Measurements from ENCODE around the gene DNASE1L1.

Gene DNASE1L1

GRCh38 chrX:154436374-154436982 lies 27.4 kb upstream of the DNASE1L1 start:
- Histone ChIP-seq H3K9ac (ENCODE audit: low read length) (peak overlapping the region; percentile 76), H3K4me3 (ENCODE audit: low read depth, low read length, poor library complexity, severe bottlenecking) (peak overlapping the region; percentile 81), H4K20me1 (ENCODE audit: insufficient read depth, low read length) (no peaks in the 10 kb centered on the region), H3K27ac (ENCODE audit: low read depth, low read length, poor library complexity, severe bottlenecking) (peak overlapping the region; percentile 58), H3K9me2 (ENCODE audit: low read depth, low read length) (no peaks in the 10 kb centered on the region), H2AFZ (ENCODE audit: low read length) (no peak overlapping the region), H3F3A (ENCODE audit: insufficient read depth, low read length) (no peaks in the 10 kb centered on the region), H3K4me2 (ENCODE audit: low read length) (peak overlapping the region; percentile 96), H3K4me1 (ENCODE audit: insufficient read depth, low read length, severe bottlenecking) (peaks cover 19% of the 10 kb centered on the region), H3K79me2 (ENCODE audit: insufficient read depth, low read length) (peaks cover 7% of the 10 kb centered on the region; the same call in 1 of the 2 replicates), H3K36me3 (ENCODE audit: insufficient read depth, low read length) (peaks cover 34% of the 10 kb centered on the region), H3K27me3 (ENCODE audit: insufficient read depth, low read length) (no peaks in the 10 kb centered on the region), H3K9me3 (ENCODE audit: low read length) (no peaks in the 10 kb centered on the region)
- TF ChIP-seq, protein P1, sequence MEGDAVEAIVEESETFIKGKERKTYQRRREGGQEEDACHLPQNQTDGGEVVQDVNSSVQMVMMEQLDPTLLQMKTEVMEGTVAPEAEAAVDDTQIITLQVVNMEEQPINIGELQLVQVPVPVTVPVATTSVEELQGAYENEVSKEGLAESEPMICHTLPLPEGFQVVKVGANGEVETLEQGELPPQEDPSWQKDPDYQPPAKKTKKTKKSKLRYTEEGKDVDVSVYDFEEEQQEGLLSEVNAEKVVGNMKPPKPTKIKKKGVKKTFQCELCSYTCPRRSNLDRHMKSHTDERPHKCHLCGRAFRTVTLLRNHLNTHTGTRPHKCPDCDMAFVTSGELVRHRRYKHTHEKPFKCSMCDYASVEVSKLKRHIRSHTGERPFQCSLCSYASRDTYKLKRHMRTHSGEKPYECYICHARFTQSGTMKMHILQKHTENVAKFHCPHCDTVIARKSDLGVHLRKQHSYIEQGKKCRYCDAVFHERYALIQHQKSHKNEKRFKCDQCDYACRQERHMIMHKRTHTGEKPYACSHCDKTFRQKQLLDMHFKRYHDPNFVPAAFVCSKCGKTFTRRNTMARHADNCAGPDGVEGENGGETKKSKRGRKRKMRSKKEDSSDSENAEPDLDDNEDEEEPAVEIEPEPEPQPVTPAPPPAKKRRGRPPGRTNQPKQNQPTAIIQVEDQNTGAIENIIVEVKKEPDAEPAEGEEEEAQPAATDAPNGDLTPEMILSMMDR (IDR thresholded peaks at IDR 0.05; ENCODE audit: low read length), result no peak
- no peak for TF ChIP-seq EZH2 (IDR thresholded peaks at IDR 0.05; ENCODE audit: borderline replicate concordance, low read length)

DNA sequence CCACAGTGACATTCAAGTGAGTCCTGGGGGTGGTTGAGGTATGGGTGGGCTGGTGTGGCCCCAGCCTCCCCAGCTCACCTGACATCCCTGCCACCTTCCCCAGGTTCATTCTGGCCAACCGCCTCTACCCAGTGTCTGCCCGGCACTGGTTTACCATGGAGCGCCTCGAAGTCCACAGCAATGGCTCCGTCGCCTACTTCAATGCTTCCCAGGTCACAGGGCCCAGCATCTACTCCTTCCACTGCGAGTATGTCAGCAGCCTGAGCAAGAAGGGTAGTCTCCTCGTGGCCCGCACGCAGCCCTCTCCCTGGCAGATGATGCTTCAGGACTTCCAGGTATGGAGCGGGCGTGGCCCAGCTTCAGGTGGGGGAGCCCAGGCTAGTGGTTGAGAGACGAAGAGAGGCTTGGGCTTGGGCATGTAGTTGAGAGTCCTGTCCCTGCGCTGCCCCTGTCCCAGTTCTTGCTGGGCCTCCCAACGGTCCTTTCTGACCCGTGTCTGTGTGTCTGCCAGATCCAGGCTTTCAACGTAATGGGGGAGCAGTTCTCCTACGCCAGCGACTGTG lies 26.2 kb upstream of the DNASE1L1 start:
- H4K20me1 ChIP-seq (ENCODE audit: insufficient read depth, low read length), result no peaks in the 10 kb centered on the region
- no peak overlapping the region for H3K27ac ChIP-seq (ENCODE audit: low read depth, low read length, poor library complexity, severe bottlenecking)
- no peak overlapping the region for H3K4me3 ChIP-seq (ENCODE audit: low read depth, low read length, poor library complexity, severe bottlenecking)
- no peaks in the 10 kb centered on the region for H3K9me3 ChIP-seq (ENCODE audit: low read length)
- H3K4me1 ChIP-seq (ENCODE audit: insufficient read depth, low read length, severe bottlenecking), result peaks cover 19% of the 10 kb centered on the region
- H2AFZ ChIP-seq (ENCODE audit: low read length), result no peak overlapping the region
- H3K4me2 ChIP-seq (ENCODE audit: low read length), result no peak overlapping the region
- no peak overlapping the region for H3K9ac ChIP-seq (ENCODE audit: low read length)
- TF ChIP-seq EZH2 (IDR thresholded peaks at IDR 0.05; ENCODE audit: borderline replicate concordance, low read length), result no peak
- TF ChIP-seq, protein P1 (IDR thresholded peaks at IDR 0.05; ENCODE audit: low read length), result no peak
- peaks cover 29% of the 10 kb centered on the region for H3K36me3 ChIP-seq (ENCODE audit: insufficient read depth, low read length)
- H3K27me3 ChIP-seq (ENCODE audit: insufficient read depth, low read length), result no peaks in the 10 kb centered on the region
- no peaks in the 10 kb centered on the region for H3F3A ChIP-seq (ENCODE audit: insufficient read depth, low read length)
- no peaks in the 10 kb centered on the region for H3K9me2 ChIP-seq (ENCODE audit: low read depth, low read length)
- peaks cover 7% of the 10 kb centered on the region; the same call in 1 of the 2 replicates for H3K79me2 ChIP-seq (ENCODE audit: insufficient read depth, low read length)

DNA sequence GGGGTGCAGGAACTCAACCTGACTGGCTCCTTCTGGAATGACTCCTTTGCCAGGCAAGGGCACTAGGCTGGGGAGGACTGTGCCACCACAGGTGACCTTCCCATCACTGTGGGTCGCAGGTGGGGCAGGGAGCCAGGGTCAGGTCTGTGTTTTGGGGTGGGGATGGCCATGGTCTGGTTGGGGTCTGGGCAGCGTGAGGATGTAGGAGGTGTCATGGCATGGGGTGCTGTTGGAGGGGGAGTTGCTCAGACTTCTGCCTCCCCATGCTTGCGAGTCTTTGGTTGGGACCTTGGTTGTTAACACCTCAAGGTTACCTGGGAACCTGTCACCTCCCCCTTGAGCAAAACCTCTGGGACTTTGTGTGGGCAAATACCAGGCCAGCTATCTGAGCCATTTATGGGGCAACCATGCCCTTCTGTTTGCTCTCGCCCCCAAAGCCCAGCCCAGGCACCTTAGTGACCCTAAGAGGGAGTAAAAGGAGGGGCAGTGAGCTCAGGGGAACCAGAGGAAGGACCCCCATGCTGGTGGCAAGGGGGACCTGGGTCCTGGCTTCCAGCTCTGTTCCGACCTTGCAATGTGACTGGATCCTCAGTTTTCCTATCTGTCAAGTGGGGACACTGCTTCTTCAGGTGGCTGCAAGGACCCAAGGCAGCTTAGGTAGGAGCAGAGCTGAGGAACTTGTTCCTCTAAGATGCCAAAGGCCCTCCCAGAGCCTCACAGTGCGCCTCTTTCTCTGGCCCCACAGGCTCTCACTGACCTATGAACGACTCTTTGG lies 25.5 kb upstream of the DNASE1L1 start:
- Histone ChIP-seq H3F3A (ENCODE audit: insufficient read depth, low read length) (no peaks in the 10 kb centered on the region), H3K79me2 (ENCODE audit: insufficient read depth, low read length) (peaks cover 7% of the 10 kb centered on the region; the same call in 1 of the 2 replicates), H4K20me1 (ENCODE audit: insufficient read depth, low read length) (no peaks in the 10 kb centered on the region), H3K27ac (ENCODE audit: low read depth, low read length, poor library complexity, severe bottlenecking) (no peak overlapping the region), H3K9me3 (ENCODE audit: low read length) (no peaks in the 10 kb centered on the region), H3K9me2 (ENCODE audit: low read depth, low read length) (no peaks in the 10 kb centered on the region), H3K4me2 (ENCODE audit: low read length) (no peak overlapping the region), H3K4me1 (ENCODE audit: insufficient read depth, low read length, severe bottlenecking) (peaks cover 23% of the 10 kb centered on the region), H3K36me3 (ENCODE audit: insufficient read depth, low read length) (peaks cover 27% of the 10 kb centered on the region), H2AFZ (ENCODE audit: low read length) (no peak overlapping the region), H3K27me3 (ENCODE audit: insufficient read depth, low read length) (no peaks in the 10 kb centered on the region), H3K9ac (ENCODE audit: low read length) (no peak overlapping the region), H3K4me3 (ENCODE audit: low read depth, low read length, poor library complexity, severe bottlenecking) (no peak overlapping the region)
- TF ChIP-seq EZH2 (IDR thresholded peaks at IDR 0.05; ENCODE audit: borderline replicate concordance, low read length), result no peak
- TF ChIP-seq, protein P1 (IDR thresholded peaks at IDR 0.05; ENCODE audit: low read length), result no peak

All from OCI-LY1 (cell line).